CD14-positive monocyte (primary cell): ENCODE results near the gene JAK2. TPM values are rescaled to one million over a fixed set of nuclear protein-coding genes. Genes with fewer than 3 reads are reported as not detected.

Experiments used
- DNase-seq, 3 donors: peaks; one replicate each; pipeline ENCODE4 v3.0.0-alpha.2; 2011 to 2022
- H2AFZ ChIP-seq: 2 replicates; pipeline ENCODE4 v1.6.0; 2012; ENCODE audit warnings: mild to moderate bottlenecking, low read depth, low read length, inconsistent platforms; ENCODE audit not compliant: insufficient read depth, poor library complexity, severe bottlenecking
- H3K27ac ChIP-seq, 2 donors: 1 replicate in 1 of 2; 2 replicates in 1 of 2; pipeline ENCODE4 v1.5.1; 2012 to 2013; ENCODE audit warnings: low read length in 2 of 2, control low read depth in 1 of 2, inconsistent platforms in 1 of 2, low read depth in 1 of 2, mild to moderate bottlenecking in 1 of 2
- H3K27me3 ChIP-seq, 2 donors: one replicate each; pipeline versions ENCODE4 v1.6.0 to v1.6.1; 2011 to 2013; ENCODE audit warnings: low read length in 2 of 2; ENCODE audit not compliant: control insufficient read depth in 2 of 2, insufficient read depth in 2 of 2
- H3K36me3 ChIP-seq, 2 donors: replicated peaks in 1 of 2; 1 replicate in 1 of 2; 2 replicates in 1 of 2; pipeline versions ENCODE4 v1.5.1 to v1.6.1; 2012 to 2013; ENCODE audit warnings: low read length in 2 of 2, control low read depth in 1 of 2, inconsistent platforms in 1 of 2, mild to moderate bottlenecking in 1 of 2; ENCODE audit not compliant: insufficient read depth in 2 of 2, control insufficient read depth in 1 of 2
- H3K4me1 ChIP-seq, 2 donors: 1 replicate in 1 of 2; 2 replicates in 1 of 2; pipeline versions ENCODE4 v1.5.1 to v1.6.1; 2012 to 2013; ENCODE audit warnings: low read length in 2 of 2, control low read depth in 1 of 2, inconsistent platforms in 1 of 2, mild to moderate bottlenecking in 1 of 2, moderate library complexity in 1 of 2; ENCODE audit not compliant: insufficient read depth in 2 of 2, control insufficient read depth in 1 of 2
- H3K4me2 ChIP-seq: replicated peaks from 2 replicates; pipeline ENCODE3; 2012; ENCODE audit warnings: low read length, moderate library complexity, mild to moderate bottlenecking; ENCODE audit not compliant: poor library complexity, severe bottlenecking; ENCODE audit errors: extremely low read depth
- H3K4me3 ChIP-seq, 3 experiments: fragments of 200-600 bp in 1 of 3; sonication (generic) in 1 of 3; replicated peaks in 1 of 3; 1 replicate in 2 of 3; 2 replicates in 1 of 3; pipeline ENCODE4 v1.5.1; 2011 to 2013; ENCODE audit warnings: low read length in 3 of 3, mild to moderate bottlenecking in 3 of 3, control low read depth in 2 of 3, low read depth in 2 of 3, inconsistent platforms in 1 of 3, moderate library complexity in 1 of 3
- H3K79me2 ChIP-seq: 2 replicates; pipeline ENCODE4 v1.6.0; 2012; ENCODE audit warnings: mild to moderate bottlenecking, control low read depth, inconsistent platforms, low read length, moderate library complexity; ENCODE audit not compliant: insufficient read depth
- H3K9ac ChIP-seq: 2 replicates; pipeline ENCODE4 v1.6.0; 2017; ENCODE audit warnings: low read length, mild to moderate bottlenecking; ENCODE audit not compliant: insufficient read depth, poor library complexity, severe bottlenecking
- H3K9me3 ChIP-seq, 2 donors: replicated peaks in 1 of 2; 1 replicate in 1 of 2; 2 replicates in 1 of 2; pipeline versions ENCODE4 v1.5.1 to v1.6.1; 2012 to 2013; ENCODE audit warnings: low read length in 2 of 2, control low read depth in 1 of 2; ENCODE audit not compliant: control insufficient read depth in 1 of 2, insufficient read depth in 1 of 2
- H4K20me1 ChIP-seq: 2 replicates; pipeline ENCODE4 v1.6.0; 2012; ENCODE audit warnings: mild to moderate bottlenecking, low read length, control low read depth, moderate library complexity; ENCODE audit not compliant: insufficient read depth
- H3K27ac Mint-ChIP-seq, 7 donors: one replicate each; pipeline ENCODE4 v1.8.0; 2020; ENCODE audit warnings: mild to moderate bottlenecking in 7 of 7, mixed read lengths in 7 of 7, moderate library complexity in 6 of 7, inconsistent platforms in 2 of 7
- H3K27me3 Mint-ChIP-seq, 3 donors: one replicate each; pipeline ENCODE4 v1.8.0; 2021 to 2022; ENCODE audit warnings: low read depth in 3 of 3, mild to moderate bottlenecking in 3 of 3, mixed read lengths in 3 of 3, moderate library complexity in 3 of 3, inconsistent platforms in 1 of 3
- H3K36me3 Mint-ChIP-seq, 2 donors: one replicate each; pipeline ENCODE4 v1.8.0; 2020; ENCODE audit warnings: mixed read lengths in 2 of 2, inconsistent platforms in 1 of 2, mild to moderate bottlenecking in 1 of 2
- H3K4me1 Mint-ChIP-seq: one replicate; pipeline ENCODE4 v1.8.0; 2020; ENCODE audit warnings: mild to moderate bottlenecking, mixed read lengths
- H3K4me3 Mint-ChIP-seq, 2 donors: one replicate each; pipeline ENCODE4 v1.8.0; 2020; ENCODE audit warnings: mild to moderate bottlenecking in 2 of 2, mixed read lengths in 2 of 2, moderate library complexity in 1 of 2
- H3K9me3 Mint-ChIP-seq, 7 donors: one replicate each; pipeline ENCODE4 v1.8.0; 2020 to 2022; ENCODE audit warnings: mixed read lengths in 7 of 7, mild to moderate bottlenecking in 6 of 7, moderate library complexity in 6 of 7, inconsistent platforms in 2 of 7
- intact Hi-C, 2 donors: fragments of 100-400 bp; cut with micrococcal nuclease; formaldehyde crosslinking; loops; one replicate each; pipeline versions ENCODE4 v1.15.0 to v1.15.1; 2023
- polyA plus RNA-seq, 3 donors: library from polyadenylated mRNA; depleted of rRNA in 1 of 3; unstranded in 2 of 3; stranded (reverse) in 1 of 3; fragments of 300-500 nt in 2 of 3; fragments of >200 nt in 1 of 3; fragmentation: Illumina TruSeq in 2 of 3; gene quantifications; 1 replicate in 2 of 3; 2 replicates in 1 of 3; pipeline ENCODE4 v1.2.3, GENCODE V29; 2012 to 2021
- TF ChIP-seq, protein P1 (sequence below): fragments of 200-600 bp; IDR thresholded peaks from one replicate; pipeline ENCODE4 v1.8.0; 2022; ENCODE audit warnings: antibody characterized with exemption, mild to moderate bottlenecking

Gene JAK2
- polyA plus RNA-seq, 3 donors: 23.5 to 34.7 (median 33.0) TPM

DNA sequence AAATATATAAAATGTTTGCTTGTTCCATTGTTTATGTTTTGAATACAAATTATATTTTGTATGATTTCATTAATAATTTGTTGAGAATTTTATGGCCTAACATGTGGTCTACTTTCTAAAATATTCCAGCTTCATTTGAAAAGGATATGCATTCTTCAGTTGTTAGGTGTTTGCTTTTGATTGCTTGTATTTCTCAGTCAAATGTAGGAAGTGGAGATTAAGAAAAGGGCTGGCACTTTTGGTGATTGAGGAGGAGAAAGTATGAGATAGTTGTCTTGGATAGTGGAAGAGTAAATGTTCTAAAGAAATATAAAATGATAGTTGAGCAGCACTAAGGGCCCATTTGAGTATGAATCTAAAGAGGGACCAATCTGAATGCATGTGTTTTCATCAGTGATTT lies 23.1 kb downstream of the JAK2 start:
- no peak overlapping the region for H3K4me3 Mint-ChIP-seq
- no peaks in the 10 kb centered on the region for H3K27me3 Mint-ChIP-seq
- no peaks in the 10 kb centered on the region for H3K27me3 ChIP-seq
- no peak overlapping the region for H2AFZ ChIP-seq
- H3K4me1 Mint-ChIP-seq: peaks cover 20% of the 10 kb centered on the region
- peaks cover 0 to 5% (median 3%) of the 10 kb centered on the region in 7 donors for H3K9me3 Mint-ChIP-seq
- TF ChIP-seq, protein P1, sequence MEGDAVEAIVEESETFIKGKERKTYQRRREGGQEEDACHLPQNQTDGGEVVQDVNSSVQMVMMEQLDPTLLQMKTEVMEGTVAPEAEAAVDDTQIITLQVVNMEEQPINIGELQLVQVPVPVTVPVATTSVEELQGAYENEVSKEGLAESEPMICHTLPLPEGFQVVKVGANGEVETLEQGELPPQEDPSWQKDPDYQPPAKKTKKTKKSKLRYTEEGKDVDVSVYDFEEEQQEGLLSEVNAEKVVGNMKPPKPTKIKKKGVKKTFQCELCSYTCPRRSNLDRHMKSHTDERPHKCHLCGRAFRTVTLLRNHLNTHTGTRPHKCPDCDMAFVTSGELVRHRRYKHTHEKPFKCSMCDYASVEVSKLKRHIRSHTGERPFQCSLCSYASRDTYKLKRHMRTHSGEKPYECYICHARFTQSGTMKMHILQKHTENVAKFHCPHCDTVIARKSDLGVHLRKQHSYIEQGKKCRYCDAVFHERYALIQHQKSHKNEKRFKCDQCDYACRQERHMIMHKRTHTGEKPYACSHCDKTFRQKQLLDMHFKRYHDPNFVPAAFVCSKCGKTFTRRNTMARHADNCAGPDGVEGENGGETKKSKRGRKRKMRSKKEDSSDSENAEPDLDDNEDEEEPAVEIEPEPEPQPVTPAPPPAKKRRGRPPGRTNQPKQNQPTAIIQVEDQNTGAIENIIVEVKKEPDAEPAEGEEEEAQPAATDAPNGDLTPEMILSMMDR: no peak
- intact Hi-C loops: no loop called here
- H3K27ac Mint-ChIP-seq: peak overlapping the region in 1 of 7 donors; percentile 74
- H3K79me2 ChIP-seq: peaks cover 98% of the 10 kb centered on the region
- no peak for DNase-seq
- peaks cover 0 to 5% of the 10 kb centered on the region in 2 donors for H3K9me3 ChIP-seq
- H3K27ac ChIP-seq: peak overlapping the region in 1 of 2 donors; percentile 3
- no peak overlapping the region for H3K4me3 ChIP-seq
- no peaks in the 10 kb centered on the region for H3K4me1 ChIP-seq
- no peak overlapping the region for H3K4me2 ChIP-seq
- H4K20me1 ChIP-seq: peaks cover 96% of the 10 kb centered on the region
- H3K36me3 ChIP-seq: peaks cover 28 to 54% of the 10 kb centered on the region in 2 donors
- H3K9ac ChIP-seq: no peak overlapping the region
- H3K36me3 Mint-ChIP-seq: peaks cover 47 to 65% of the 10 kb centered on the region in 2 donors

DNA sequence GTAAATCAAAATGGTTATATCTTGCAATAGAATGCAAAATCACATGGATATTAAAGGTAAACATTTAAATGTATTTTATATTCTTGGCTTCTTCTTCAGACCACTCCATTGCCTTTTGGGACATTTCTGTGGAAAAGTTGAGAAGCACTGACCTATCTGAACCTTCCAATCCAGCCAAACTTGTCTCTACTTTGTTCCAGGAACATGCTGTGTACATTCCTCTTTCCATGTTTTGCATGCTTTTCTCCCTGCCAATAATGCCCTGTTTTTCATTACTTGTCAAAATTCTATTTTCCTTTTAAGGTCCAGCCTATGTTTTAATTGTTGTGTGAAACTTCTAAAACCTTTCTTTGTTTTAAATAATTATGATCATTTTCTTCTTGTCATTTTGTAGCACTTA lies 28.3 kb downstream of the JAK2 start:
- TF ChIP-seq, protein P1: no peak
- Histone ChIP-seq H3K79me2 (peaks cover 100% of the 10 kb centered on the region), H3K9ac (no peak overlapping the region), H3K4me3 (no peak overlapping the region), H3K27ac (no peak overlapping the region), H3K9me3 (peaks cover 3 to 7% of the 10 kb centered on the region in 2 donors), H3K4me2 (no peak overlapping the region), H3K36me3 (peaks cover 44 to 86% of the 10 kb centered on the region in 2 donors), H2AFZ (no peak overlapping the region), H3K4me1 (no peaks in the 10 kb centered on the region), H3K27me3 (no peaks in the 10 kb centered on the region), H4K20me1 (peaks cover 100% of the 10 kb centered on the region)
- H3K9me3 Mint-ChIP-seq: peaks cover 2 to 10% (median 6%) of the 10 kb centered on the region in 7 donors
- no peaks in the 10 kb centered on the region for H3K27me3 Mint-ChIP-seq
- H3K4me3 Mint-ChIP-seq: no peak overlapping the region
- H3K4me1 Mint-ChIP-seq: peaks cover 12% of the 10 kb centered on the region
- intact Hi-C loops: no loop called here
- H3K36me3 Mint-ChIP-seq: peaks cover 68 to 87% of the 10 kb centered on the region in 2 donors
- DNase-seq: no peak
- H3K27ac Mint-ChIP-seq: peak overlapping the region in 1 of 7 donors; percentile 46
